Glomerular visceral epithelial cell (primary cell): ENCODE data around the gene DACT1.

Experiments used
- DNase-seq: peaks from one replicate; pipeline ENCODE4 v3.0.0-alpha.2; 2016; ENCODE audit errors: extremely low spot score

Gene DACT1

DNA sequence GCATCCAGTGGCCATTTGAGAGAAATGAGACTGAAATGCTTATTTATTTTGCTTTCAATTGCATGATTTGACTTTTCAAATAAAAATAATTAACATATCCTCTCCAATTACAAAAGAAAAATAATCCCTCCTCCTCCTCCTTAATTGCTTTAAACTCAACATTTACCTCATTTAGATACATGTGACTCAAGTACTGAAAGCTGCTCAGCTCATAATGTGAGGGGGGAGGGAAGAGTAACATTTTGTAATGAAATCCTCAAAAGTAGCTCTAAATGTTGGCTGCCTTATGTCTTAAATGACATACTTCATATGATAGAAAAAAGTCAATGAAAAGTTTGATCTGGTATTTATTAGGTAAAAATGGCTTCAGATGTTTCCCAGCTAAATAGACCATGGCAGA, 29.0 kb downstream of the DACT1 start:
- DNase-seq: no peak

DNA sequence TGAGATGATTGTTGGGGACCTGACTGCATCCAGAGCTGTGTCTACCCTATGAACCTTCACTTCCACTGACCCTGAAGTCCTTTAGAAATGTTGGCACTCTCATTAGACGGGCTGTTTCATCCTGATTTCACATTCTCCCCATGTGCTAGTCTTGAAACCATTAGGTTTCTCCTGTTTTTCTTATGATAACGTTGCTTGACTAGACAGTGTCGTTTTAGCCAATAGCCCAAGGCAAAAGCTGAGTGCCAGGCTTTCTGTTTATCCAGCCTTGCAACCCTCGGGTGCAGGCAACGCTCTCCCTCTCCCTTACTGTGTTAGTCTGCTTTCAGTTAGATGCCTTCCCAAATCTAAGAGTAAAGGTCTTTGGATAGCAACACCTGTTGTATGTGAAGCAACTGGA, 30.1 kb downstream of the DACT1 start:
- no peak for DNase-seq

DNA sequence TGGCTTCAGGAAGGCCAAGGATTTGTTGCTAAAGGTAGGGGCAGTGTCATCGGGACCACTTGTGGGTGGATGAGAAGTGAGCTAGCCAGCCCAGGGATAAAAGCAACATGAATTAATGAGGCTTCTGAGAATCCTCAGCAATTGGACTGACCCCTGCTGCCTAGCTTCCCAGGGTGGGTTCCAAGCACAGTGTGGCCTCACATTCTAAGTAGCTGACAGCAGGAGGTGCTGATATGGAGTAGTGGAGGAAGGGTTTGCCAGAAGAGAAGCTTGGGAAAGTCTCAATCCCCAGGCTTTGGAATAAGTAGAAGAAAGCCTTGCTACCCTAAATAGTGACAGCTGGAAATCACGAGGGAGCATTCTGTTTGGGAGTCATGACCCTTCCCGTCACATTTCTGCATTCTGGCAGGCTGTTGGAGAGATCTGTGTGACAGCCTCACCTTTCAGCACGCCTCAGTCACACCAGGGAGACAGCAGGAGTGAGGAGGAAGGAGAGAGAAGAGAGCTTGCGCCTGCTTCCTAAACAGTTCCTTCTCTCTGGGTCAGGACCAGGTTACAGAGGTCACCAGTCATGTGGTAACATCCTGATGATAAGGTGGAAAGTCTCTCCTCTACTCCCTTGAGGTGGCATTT, 31.2 kb downstream of the DACT1 start:
- DNase-seq: no peak

DNA sequence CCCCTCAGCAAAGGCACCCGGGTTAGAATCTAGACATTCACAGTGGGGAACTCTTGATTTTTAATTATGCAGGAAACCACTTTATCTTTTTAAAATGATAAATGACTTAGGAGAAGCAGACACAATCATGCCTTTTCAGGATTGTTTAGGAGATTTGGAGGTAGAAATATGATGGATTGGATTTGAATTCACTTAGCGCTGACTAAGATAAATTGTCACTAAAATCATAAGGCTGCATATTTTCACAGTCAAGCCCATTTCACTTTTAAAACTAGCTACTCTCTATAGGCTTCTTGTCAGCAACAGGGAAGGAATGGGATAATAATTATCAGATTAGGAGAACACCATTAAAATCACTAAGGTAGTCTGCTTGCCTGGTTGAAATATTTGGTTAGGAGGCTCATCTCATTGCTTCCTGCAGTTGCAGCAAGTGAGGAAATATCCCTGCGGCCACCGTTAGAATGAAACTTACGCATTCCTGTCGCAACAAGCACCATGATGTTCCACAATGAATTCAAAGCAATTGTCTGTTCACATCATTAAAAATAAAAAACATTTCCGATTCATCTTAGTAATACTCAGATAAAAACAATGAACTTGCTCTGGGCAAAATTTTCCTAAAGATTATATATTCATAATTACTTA, 31.9 kb downstream of the DACT1 start:
- no peak for DNase-seq

DNA sequence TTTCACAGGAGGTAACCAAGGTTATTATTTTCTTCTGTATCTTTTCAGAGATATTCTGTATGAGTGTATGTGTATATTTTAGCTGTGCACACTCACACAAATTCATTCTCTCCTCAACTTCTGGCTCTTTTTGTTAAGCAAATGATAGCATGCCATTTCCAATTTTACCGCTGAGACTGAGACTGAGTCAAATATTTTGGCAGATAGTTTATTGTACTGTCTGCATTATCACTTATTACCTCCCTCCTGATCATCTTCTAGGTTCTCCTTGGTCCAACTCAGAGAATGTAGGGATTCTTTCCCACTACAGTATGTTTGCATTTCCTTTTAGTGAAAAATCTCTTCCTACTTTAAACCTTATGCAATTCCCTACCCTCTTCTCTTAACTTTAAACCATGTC, 33.3 kb downstream of the DACT1 start:
- DNase-seq: no peak

DNA sequence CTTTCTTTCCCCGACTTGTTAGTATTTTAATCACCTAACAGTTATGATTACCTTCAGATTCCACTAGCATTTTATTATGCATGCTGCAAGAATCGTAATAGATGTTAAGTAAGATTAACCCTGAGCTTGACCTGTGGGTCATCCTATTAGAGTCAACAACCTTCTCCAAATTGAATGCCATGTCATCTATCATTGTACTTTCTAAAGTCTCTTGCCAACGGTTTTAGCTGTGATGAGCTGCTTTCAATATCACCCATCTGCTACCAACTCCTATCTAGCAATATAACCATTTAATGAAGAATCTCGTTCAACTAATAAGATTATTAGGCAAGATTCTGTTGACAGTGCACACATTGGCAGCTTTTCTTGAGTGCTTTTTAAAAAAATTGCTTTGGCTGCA, 33.7 kb downstream of the DACT1 start:
- DNase-seq: no peak

DNA sequence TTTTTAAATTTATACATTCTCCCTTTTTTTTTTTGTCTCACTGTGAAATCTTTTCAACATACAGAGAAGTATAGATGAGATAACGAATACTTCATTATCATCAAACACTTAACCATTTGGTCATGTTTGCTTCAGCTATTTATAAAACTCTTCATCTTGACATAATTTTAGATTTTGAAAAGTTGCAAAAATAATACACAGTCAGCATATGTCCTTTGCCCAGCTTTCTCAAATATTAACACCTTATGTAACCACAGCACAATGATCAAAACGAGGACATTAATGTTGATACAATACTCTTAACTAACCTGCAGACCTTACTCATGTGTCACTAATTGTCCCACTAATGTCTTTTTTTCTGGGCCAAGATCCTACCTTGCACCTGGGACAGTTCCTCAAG, 36.0 kb downstream of the DACT1 start:
- DNase-seq: no peak

DNA sequence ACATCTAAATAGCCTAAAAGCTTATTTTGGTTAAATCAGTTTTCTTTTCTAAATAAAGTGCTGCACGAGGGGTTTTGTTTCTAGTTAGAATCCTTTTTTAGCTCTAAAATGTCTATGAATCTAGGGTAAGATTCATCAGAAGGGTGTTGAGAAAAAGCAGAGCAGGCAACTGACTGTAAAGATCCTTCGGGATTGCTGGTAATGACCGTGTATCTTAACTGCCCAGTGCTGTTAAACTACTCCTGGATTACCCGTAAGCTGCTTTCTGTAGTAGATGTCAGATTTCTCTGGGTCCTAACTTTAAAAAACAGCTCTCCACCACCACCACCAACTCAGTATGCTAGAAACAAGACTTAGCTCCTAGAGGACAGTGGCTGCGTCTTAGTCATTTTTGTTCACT, 39.2 kb downstream of the DACT1 start:
- no peak for DNase-seq

DNA sequence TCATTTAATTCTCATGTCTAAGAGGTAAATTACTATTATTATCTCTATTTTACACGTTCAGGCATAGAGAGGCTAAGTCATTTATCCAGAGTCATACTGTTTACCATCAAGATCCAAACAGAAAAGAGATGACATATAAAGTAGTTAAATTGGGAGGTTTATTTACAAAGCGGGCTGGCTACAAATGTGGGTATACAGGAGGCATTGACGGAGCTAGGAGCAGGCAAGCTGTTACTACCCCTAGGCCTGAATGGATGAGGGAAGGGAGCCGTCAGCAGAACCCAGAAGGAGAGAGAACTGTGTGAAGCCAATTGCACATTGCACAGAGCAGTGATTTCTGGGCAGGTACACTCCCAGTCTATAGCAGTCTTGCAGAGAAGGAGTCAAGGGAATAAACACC, 39.8 kb downstream of the DACT1 start:
- DNase-seq: no peak

DNA sequence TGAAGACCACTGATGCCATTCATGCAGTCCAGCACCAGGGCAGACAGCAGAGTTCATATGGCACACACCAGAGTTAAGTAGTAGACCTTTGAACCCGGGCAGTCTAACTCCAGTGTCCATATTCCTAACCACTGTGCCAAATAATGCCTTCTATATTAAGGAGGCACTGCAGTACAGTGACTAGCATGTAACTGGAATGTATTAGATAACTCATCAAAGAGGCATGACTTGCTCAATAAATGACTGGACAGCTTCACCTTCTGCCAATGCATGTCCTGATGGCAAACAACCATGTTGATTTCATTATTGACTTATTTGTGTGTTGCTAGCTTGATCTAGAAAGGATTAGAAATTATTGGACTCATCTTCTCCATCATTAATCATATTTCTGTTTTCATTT, 40.2 kb downstream of the DACT1 start:
- no peak for DNase-seq

DNA sequence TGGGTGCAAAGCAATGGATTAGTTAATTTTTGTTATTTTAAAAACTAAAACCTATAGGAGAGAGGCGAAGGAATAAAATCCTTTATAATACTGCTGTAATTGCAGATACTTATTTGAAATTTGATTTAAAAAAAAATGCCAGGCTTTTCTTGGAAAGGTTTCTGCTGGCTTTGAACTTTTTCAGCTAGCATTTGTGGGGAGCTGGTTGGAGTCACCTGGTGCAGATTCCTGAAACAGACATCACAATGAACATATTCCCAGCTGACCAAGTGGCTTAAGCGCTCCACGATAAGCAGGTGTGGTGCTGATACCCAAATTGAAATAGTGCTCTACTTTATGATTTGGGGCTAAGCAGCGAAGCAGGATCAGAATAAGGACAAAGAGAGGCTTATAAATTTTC, 42.9 kb downstream of the DACT1 start:
- DNase-seq: no peak

DNA sequence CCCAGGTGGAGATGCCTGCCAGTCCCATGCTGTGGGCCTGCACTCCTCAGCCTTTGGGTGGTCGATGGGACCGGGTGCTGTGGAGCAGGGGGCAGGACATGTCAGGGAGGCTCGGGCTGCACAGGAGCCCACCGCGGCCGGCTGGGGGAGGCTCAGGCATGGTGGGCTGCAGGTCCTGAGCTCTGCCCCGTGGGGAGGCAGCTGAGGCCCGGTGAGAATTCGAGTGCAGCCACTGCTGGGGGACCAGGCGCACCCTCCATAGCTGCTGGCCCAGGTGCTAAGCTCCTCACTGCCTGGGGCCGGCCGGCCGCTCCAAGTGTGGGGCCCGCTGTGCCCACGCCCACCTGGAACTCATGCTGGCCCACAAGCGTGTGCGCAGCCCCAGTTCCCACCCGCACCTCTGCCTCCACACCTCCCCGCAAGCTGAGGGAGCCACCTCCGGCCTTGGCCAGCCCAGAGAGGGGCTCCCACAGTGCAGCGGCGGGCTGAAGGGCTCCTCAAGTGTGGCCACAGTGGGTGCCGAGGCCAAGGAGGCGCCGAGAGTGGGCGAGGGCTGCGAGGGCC, 49.6 kb downstream of the DACT1 start:
- DNase-seq: no peak

DNA sequence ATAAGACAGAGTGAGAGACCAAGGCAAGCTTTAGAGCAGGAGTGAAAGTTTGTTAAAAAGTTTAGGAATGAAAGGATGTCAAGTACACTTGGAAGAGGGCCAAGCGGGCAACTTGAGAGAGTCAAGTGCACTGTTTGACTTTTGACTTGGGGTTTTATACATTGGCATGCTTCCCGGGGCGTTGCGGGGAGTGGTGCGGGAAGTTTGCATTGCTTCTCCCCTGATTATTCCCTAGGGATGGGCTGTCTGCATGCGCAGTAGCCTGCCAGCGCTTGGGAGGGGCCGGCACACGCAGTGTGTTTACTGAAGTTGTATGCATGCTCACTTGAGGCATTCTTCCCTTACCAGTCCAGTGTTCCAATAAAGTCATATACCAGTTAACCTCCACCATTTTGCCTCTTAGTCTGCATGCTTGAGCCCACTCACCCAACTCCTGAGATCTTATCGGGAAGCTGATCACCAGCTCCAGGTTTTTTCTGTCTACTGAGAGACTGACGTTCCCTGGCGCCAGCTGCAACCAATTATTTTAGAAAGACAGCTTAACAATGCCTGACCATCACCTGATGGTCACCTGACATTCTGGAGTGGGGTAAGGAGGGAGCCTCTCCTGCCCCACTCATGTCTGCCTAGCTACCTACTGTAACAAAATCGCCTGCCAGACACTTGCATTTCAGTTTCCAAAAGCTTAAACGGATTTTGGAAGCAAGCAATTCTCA, 53.2 kb downstream of the DACT1 start:
- DNase-seq: no peak

DNA sequence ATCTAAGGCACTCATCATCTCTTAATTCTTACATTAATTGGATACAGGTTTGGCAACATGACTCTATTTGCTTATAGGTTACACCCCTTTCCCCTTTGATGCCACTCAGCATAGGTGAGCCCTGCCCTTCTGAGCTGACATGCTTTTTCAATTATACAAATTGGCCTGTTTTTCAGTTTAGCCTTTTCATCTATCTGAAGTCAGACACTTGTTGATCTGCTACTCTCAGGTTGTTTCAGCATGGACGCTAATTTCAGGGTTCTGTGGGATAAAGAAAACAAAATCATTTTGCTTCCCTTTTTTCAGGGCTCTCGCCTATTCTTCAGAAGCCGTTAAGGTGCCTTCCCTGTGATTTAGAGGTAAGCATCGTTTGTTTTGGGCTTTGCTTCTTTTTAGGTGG, 55.3 kb downstream of the DACT1 start:
- no peak for DNase-seq

DNA sequence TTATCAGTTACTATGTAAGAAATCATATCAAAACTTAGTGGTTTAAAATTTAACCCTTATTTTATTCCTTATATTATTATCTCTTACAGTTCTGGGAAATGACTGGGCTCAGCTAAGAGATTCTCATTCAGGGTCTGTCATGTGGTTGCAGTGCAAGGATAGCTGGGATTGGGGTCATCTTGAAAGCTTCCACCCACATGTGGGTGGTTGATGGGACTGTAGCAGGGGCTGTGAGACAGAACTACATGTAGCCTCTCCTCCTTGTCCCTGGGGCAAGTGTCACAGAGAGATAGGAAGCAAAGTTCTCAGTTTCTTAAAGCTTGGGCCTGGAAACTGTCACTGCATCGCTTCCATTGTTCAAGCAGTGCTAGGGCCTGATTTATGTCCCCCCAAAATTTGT, 57.8 kb downstream of the DACT1 start:
- no peak for DNase-seq

DNA sequence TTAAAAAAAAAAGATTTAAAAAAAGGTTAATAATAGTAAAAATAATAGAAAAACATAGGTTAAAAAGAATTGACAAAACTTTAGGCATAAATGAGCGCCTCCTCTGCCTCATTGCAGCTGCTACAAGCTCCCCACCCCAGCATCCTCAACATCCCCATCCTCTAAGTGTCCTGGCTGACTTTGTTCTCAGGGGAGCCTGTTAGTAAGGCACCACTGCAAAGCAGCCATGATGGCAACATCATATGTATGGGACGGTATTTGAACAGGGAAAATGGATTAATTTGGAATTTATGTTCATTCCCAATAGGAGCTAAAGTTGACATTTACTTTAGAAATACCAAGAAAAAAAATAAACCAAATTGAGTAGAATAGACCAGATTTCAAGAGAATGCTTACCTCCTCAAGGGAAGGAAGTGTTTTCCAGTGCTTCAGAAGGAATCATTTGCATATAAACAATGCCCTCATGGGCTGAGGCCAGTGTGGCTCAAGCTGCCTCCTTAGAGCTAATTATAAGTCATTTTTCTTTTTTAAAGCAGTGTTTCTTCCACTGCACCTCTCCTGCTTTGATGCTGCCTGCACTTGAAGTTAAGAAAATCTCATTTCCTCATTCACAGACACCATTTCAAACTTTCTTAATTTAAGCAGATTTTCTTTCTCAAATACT, 59.6 kb downstream of the DACT1 start:
- no peak for DNase-seq
